DND-41 (cell line): ENCODE data around the gene TBC1D10A.

Experiments
- CTCF ChIP-seq: IDR thresholded peaks from 2 replicates; pipeline ENCODE4 v1.5.1; 2012; ENCODE audit warnings: borderline replicate concordance, low read length, moderate library complexity, mild to moderate bottlenecking; ENCODE audit not compliant: poor library complexity, severe bottlenecking; ENCODE audit errors: extremely low read depth
- EZH2 ChIP-seq: IDR thresholded peaks from 3 replicates; pipeline ENCODE4 v1.6.1; 2012; ENCODE audit warnings: borderline replicate concordance, low read depth, mild to moderate bottlenecking, moderate library complexity, low read length, inconsistent platforms; ENCODE audit not compliant: severe bottlenecking

DNA sequence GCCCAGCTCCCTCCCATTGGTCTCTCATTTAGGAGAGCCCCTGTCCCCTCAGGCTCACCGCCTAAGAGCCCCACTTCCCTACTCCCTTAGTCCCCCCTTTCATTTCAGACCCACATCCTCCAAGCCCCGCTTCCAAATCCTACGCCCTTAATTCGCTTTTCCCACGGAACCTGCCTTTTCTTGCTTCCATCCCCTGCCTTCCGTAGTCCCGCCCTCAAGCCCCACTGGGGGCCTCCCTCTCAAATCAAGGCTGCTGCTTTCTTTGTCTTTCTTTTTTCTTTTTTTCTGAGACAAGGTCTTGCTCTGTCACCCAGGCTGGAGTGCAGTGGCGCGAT is 30.5 kb upstream of the TBC1D10A start:
- TF ChIP-seq CTCF (no peak), EZH2 (no peak)
